ENCODE measurements around the gene RIBC2. TPM values are rescaled to one million over a fixed set of nuclear protein-coding genes. Genes with fewer than 3 reads are reported as not detected.

Gene RIBC2
- total RNA-seq, 1 experiment from 2014 or later: 2.7 TPM

GRCh38 chr22:45429981-45430775 lies 16.7 kb downstream of the RIBC2 start:
- POLR2A ChIA-PET (ENCODE audit: unreplicated experiment): no interaction called here
- no peak overlapping the region for H3K4me3 ChIP-seq (ENCODE audit: low read length)

GRCh38 chr22:45430871-45431270 lies 17.4 kb downstream of the RIBC2 start:
- ATAC-seq: no peak

More at GRCh38 chr22:45429981-45430775, 16.7 kb downstream of the RIBC2 start:
- Histone ChIP-seq H3K36me3 (ENCODE audit: low read depth, low read length) (no peaks in the 10 kb centered on the region), H3K9me2 (replicated peaks; ENCODE audit: low read length) (no peaks in the 10 kb centered on the region), H3F3A (ENCODE audit: low read length, unreplicated experiment) (no peaks in the 10 kb centered on the region), H3K79me2 (ENCODE audit: low read length) (no peaks in the 10 kb centered on the region), H3K4me1 (ENCODE audit: insufficient read depth, low read length) (no peaks in the 10 kb centered on the region), H3K9me3 (ENCODE audit: low read length) (no peaks in the 10 kb centered on the region), H2AFZ (ENCODE audit: low read length) (no peak overlapping the region), H3K4me2 (ENCODE audit: low read length) (no peak overlapping the region), H3K27me3 (ENCODE audit: low read length) (no peaks in the 10 kb centered on the region), H4K20me1 (ENCODE audit: low read length) (no peaks in the 10 kb centered on the region), H3K9ac (ENCODE audit: low read length) (no peak overlapping the region), H3K27ac (ENCODE audit: low read length) (no peak overlapping the region)
- DNase-seq (no peak), ATAC-seq (no peak)
- TF ChIP-seq EZH2phosphoT487 (IDR thresholded peaks at IDR 0.05; ENCODE audit: borderline replicate concordance, low read length): no peak
- TF ChIP-seq CTCF (conservative IDR thresholded peaks at IDR 0.05; ENCODE audit: low read depth, low read length): no peak
- TF ChIP-seq EZH2 (IDR thresholded peaks at IDR 0.05; ENCODE audit: low read length, unreplicated experiment): no peak
- intact Hi-C loops (cut with micrococcal nuclease): no loop called here
- no TSS peak for BruUV-seq (replicated peaks)
- CTCF ChIA-PET: no interaction called here

More at GRCh38 chr22:45430871-45431270, 17.4 kb downstream of the RIBC2 start:
- no peak for DNase-seq
- no peak overlapping the region for H3K4me3 ChIP-seq (ENCODE audit: low read length)
- intact Hi-C loops (cut with micrococcal nuclease): no loop called here
- no peak overlapping the region for H2AFZ ChIP-seq (ENCODE audit: low read length)
- ChIA-PET POLR2A (ENCODE audit: unreplicated experiment) (no interaction called here), CTCF (no interaction called here)
- H4K20me1 ChIP-seq (ENCODE audit: low read length): no peaks in the 10 kb centered on the region
- no peak overlapping the region for H3K27ac ChIP-seq (ENCODE audit: low read length)
- H3K9me2 ChIP-seq (replicated peaks; ENCODE audit: low read length): no peaks in the 10 kb centered on the region
- no peaks in the 10 kb centered on the region for H3K27me3 ChIP-seq (ENCODE audit: low read length)
- TF ChIP-seq CTCF (conservative IDR thresholded peaks at IDR 0.05; ENCODE audit: low read depth, low read length): no peak
- no peak for TF ChIP-seq EZH2 (IDR thresholded peaks at IDR 0.05; ENCODE audit: low read length, unreplicated experiment)
- H3K79me2 ChIP-seq (ENCODE audit: low read length): no peaks in the 10 kb centered on the region
- BruUV-seq (replicated peaks): no TSS peak
- no peaks in the 10 kb centered on the region for H3K36me3 ChIP-seq (ENCODE audit: low read depth, low read length)
- H3K4me1 ChIP-seq (ENCODE audit: insufficient read depth, low read length): peaks cover 4% of the 10 kb centered on the region
- no peak overlapping the region for H3K4me2 ChIP-seq (ENCODE audit: low read length)
- H3K9me3 ChIP-seq (ENCODE audit: low read length): no peaks in the 10 kb centered on the region
- H3F3A ChIP-seq (ENCODE audit: low read length, unreplicated experiment): no peaks in the 10 kb centered on the region
- no peak overlapping the region for H3K9ac ChIP-seq (ENCODE audit: low read length)

All from PC-3 (cell line).